SU-DHL-6 (cell line): ENCODE results near the gene IMMP1L.

Source experiments
- H2AFZ ChIP-seq: fragments of 200-600 bp; sonication (generic); 2 replicates; pipeline ENCODE4 v1.6.1; 2014; ENCODE audit warnings: low read depth, mild to moderate bottlenecking, moderate library complexity, mixed read lengths, antibody characterized with exemption, low read length; ENCODE audit not compliant: severe bottlenecking
- H3F3A ChIP-seq: fragments of 200-600 bp; shearing (Covaris generic); 2 replicates; pipeline ENCODE4 v1.6.0; 2016; ENCODE audit warnings: antibody characterized with exemption, mild to moderate bottlenecking; ENCODE audit not compliant: insufficient read depth
- H3K27ac ChIP-seq: fragments of 200-600 bp; sonication (generic); 2 replicates; pipeline ENCODE4 v1.5.1; 2016; ENCODE audit warnings: low read depth, mild to moderate bottlenecking, low read length, moderate library complexity, mixed read lengths
- H3K27me3 ChIP-seq: fragments of 200-600 bp; sonication (generic), shearing (Covaris generic); 2 replicates; pipeline ENCODE4 v1.6.0; 2014; ENCODE audit warnings: mild to moderate bottlenecking, low read length
- H3K36me3 ChIP-seq: fragments of 200-600 bp; sonication (generic); 2 replicates; pipeline ENCODE4 v1.6.1; 2014; ENCODE audit warnings: mild to moderate bottlenecking, low read length, mixed read lengths
- H3K4me2 ChIP-seq: fragments of 300-600, 200-600 bp; shearing (Covaris generic), sonication (generic); 2 replicates; pipeline ENCODE4 v1.6.0; 2014; ENCODE audit warnings: low read length, low read depth, mild to moderate bottlenecking; ENCODE audit not compliant: poor library complexity, severe bottlenecking
- H3K4me3 ChIP-seq: fragments of 200-600 bp; sonication (generic); 2 replicates; pipeline ENCODE4 v1.5.1; 2014; ENCODE audit warnings: antibody characterized with exemption, low read length, mild to moderate bottlenecking, mixed read lengths; ENCODE audit not compliant: insufficient read depth, poor library complexity, severe bottlenecking
- H3K79me2 ChIP-seq: fragments of 200-600 bp; sonication (generic); 2 replicates; pipeline ENCODE4 v1.6.1; 2014; ENCODE audit warnings: mild to moderate bottlenecking, low read length, moderate library complexity; ENCODE audit not compliant: insufficient read depth
- H3K9ac ChIP-seq: fragments of 200-600 bp; sonication (generic); 2 replicates; pipeline ENCODE4 v1.7.0; 2014; ENCODE audit warnings: mild to moderate bottlenecking, low read length
- H3K9me2 ChIP-seq: fragments of 200-600 bp; sonication (generic); replicated peaks from 2 replicates; pipeline ENCODE4 v1.6.1; 2014; ENCODE audit warnings: low read length; ENCODE audit not compliant: insufficient read depth
- H3K9me3 ChIP-seq: fragments of 200-600 bp; sonication (generic); 2 replicates; pipeline ENCODE4 v1.6.1; 2014; ENCODE audit warnings: low read length, mixed read lengths; ENCODE audit not compliant: insufficient read depth
- H4K20me1 ChIP-seq: fragments of 200-600 bp; sonication (generic); 2 replicates; pipeline ENCODE4 v1.6.1; 2014; ENCODE audit warnings: low read depth, mild to moderate bottlenecking, antibody characterized with exemption, low read length, moderate library complexity, mixed read lengths
- EZH2phosphoT487 ChIP-seq: fragments of 200-600 bp; sonication (generic), shearing (Covaris generic); conservative IDR thresholded peaks from 2 replicates; pipeline ENCODE4 v1.6.1; 2018; ENCODE audit warnings: mild to moderate bottlenecking, antibody characterized with exemption, low read length, moderate library complexity, mixed read lengths
- TF ChIP-seq, protein P1 (sequence below): fragments of 200-600 bp; sonication (generic); IDR thresholded peaks from one replicate; pipeline ENCODE4 v1.5.1; 2017; ENCODE audit warnings: antibody characterized with exemption, mild to moderate bottlenecking, low read length, moderate library complexity; ENCODE audit not compliant: insufficient read depth, poor library complexity, severe bottlenecking

Gene IMMP1L

DNA sequence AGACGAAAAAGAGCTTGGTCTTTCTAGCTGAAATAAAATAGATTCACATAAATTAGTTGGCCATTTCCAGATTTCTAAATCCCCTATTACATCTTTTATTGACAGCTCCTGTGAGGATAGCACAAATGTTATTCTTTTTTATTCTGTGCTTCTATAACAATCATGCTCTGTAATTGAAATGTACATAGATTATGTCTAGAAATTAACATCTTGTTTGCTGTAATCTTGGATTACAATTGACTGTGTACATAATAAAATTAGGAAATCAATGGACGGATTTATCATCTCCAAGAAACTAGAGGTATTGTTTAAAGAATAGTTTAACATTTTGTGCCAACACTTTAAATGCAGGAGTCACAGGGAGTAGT lies 31.2 kb downstream of the IMMP1L start:
- Histone ChIP-seq H3K27me3 (no peaks in the 10 kb centered on the region), H2AFZ (no peak overlapping the region), H3K79me2 (peaks cover 53% of the 10 kb centered on the region; the same call in 1 of the 2 replicates), H3K4me3 (no peak overlapping the region), H4K20me1 (peaks cover 31% of the 10 kb centered on the region), H3K9me2 (no peaks in the 10 kb centered on the region), H3K9ac (no peak overlapping the region), H3K36me3 (no peaks in the 10 kb centered on the region), H3F3A (no peaks in the 10 kb centered on the region; the same call in 1 of the 2 replicates), H3K27ac (no peak overlapping the region), H3K4me2 (no peak overlapping the region), H3K9me3 (no peaks in the 10 kb centered on the region)
- TF ChIP-seq, protein P1, sequence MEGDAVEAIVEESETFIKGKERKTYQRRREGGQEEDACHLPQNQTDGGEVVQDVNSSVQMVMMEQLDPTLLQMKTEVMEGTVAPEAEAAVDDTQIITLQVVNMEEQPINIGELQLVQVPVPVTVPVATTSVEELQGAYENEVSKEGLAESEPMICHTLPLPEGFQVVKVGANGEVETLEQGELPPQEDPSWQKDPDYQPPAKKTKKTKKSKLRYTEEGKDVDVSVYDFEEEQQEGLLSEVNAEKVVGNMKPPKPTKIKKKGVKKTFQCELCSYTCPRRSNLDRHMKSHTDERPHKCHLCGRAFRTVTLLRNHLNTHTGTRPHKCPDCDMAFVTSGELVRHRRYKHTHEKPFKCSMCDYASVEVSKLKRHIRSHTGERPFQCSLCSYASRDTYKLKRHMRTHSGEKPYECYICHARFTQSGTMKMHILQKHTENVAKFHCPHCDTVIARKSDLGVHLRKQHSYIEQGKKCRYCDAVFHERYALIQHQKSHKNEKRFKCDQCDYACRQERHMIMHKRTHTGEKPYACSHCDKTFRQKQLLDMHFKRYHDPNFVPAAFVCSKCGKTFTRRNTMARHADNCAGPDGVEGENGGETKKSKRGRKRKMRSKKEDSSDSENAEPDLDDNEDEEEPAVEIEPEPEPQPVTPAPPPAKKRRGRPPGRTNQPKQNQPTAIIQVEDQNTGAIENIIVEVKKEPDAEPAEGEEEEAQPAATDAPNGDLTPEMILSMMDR: no peak
- no peak for TF ChIP-seq EZH2phosphoT487

DNA sequence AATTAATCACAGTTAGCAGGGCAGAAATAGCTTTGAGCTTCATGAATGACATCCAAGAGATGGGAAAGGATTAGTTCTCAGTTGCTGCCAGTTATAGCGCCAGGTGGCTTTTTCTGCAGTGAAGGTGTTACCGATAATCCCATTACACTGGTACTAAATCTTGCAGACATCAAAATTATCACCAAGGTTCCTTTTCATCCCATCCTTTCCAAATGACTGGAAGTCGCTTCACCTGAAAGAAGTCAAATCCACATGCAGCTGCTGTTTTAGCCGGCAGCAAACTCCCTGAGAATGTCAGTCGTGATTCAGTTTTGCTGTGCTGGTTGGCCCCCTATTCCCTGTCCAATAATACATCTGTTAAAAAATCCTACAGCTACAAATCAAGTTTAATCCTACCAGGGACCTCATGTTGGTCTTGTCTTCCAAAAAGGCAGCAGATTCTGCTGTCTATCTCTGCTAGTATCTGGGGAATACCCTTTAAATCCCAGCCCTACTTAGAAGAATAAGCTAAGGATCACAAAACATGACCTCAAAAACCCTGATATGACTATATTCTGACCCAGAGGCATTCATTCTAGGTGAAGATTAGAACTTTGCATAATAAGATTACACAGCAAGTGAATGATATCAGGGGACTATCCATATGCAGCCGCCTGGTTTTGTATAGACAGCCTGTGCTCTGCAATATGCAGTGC lies 31.7 kb downstream of the IMMP1L start:
- TF ChIP-seq, protein P1: no peak
- TF ChIP-seq EZH2phosphoT487: no peak
- no peaks in the 10 kb centered on the region for H3K36me3 ChIP-seq
- no peak overlapping the region for H3K9ac ChIP-seq
- no peaks in the 10 kb centered on the region; the same call in 1 of the 2 replicates for H3F3A ChIP-seq
- H3K4me2 ChIP-seq: no peak overlapping the region
- no peaks in the 10 kb centered on the region for H3K9me3 ChIP-seq
- H2AFZ ChIP-seq: no peak overlapping the region
- peaks cover 48% of the 10 kb centered on the region; the same call in 1 of the 2 replicates for H3K79me2 ChIP-seq
- H3K27ac ChIP-seq: no peak overlapping the region
- H3K27me3 ChIP-seq: no peaks in the 10 kb centered on the region
- no peaks in the 10 kb centered on the region for H3K9me2 ChIP-seq
- peaks cover 29% of the 10 kb centered on the region for H4K20me1 ChIP-seq
- H3K4me3 ChIP-seq: no peak overlapping the region

- peaks cover 7% of the 10 kb centered on the region for H4K20me1 ChIP-seq
- H3K27me3 ChIP-seq: no peaks in the 10 kb centered on the region
These were observed 35.3 kb downstream of the IMMP1L start for GRCh38 chr11:31474083-31474482.

More at GRCh38 chr11:31474083-31474482, 35.3 kb downstream of the IMMP1L start:
- Histone ChIP-seq H3K4me3 (no peak overlapping the region), H3F3A (no peaks in the 10 kb centered on the region), H3K79me2 (peaks cover 17% of the 10 kb centered on the region; the same call in 1 of the 2 replicates), H3K9me2 (no peaks in the 10 kb centered on the region), H3K9ac (no peak overlapping the region), H3K9me3 (no peaks in the 10 kb centered on the region), H3K4me2 (no peak overlapping the region), H3K36me3 (no peaks in the 10 kb centered on the region), H2AFZ (no peak overlapping the region), H3K27ac (no peak overlapping the region)
- TF ChIP-seq, protein P1: no peak
- no peak for TF ChIP-seq EZH2phosphoT487
